NT2/D1 (cell line): ENCODE data around the gene IL1R2.

Source experiments
- SUZ12 ChIP-seq: IDR thresholded peaks from 2 replicates; pipeline ENCODE4 v1.6.1; 2011; ENCODE audit not compliant: insufficient read length, insufficient read depth; ENCODE audit errors: extremely low read depth
- YY1 ChIP-seq: IDR thresholded peaks from 2 replicates; pipeline ENCODE4 v1.6.1; 2011; ENCODE audit not compliant: insufficient read length, insufficient read depth
- ZNF274 ChIP-seq: IDR thresholded peaks from 2 replicates; pipeline ENCODE4 v1.6.1; 2011; ENCODE audit warnings: mild to moderate bottlenecking, low read depth, low read length

DNA sequence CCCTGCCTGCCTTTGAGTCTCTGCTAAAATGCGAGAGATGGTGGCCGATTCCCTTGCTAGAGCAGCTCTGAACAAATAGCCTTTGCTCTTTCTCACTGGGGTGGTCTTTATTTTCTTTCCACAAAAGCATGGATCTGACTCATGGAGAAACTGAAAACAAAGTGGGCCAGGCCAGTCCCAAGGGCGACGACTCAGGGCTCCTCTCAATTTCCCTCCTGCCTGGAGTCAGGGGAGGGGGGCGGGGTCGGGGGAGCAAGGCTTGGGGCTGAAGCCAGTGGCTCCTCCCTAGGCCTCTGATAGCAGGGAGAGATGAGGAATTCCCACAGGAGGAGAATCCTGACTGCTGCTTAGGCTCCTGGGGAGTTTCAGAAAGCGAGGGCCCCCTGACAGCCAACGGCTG, 17.1 kb upstream of the IL1R2 start:
- TF ChIP-seq ZNF274 (no peak), SUZ12 (no peak), YY1 (no peak)
